AG04450 (cell line): ENCODE data around the gene ZC3H8. TPM values are rescaled to one million over a fixed set of nuclear protein-coding genes. Genes with fewer than 3 reads are reported as not detected.

Experiments used
- CTCF ChIA-PET: fragments of 300-600, 350-600 bp; formaldehyde crosslinking; extraction: SDS; loops from one replicate; lab custom pipeline; 2022; ENCODE audit warnings: antibody characterized with exemption, inconsistent platforms; lab: Charles Lee
- POLR2A ChIA-PET: fragments of 350-600 bp; formaldehyde crosslinking; extraction: SDS; loops from one replicate; lab custom pipeline; 2021; ENCODE audit warnings: antibody characterized with exemption, inconsistent platforms; lab: Yijun Ruan, JAX
- DNase-seq: peaks from one replicate; pipeline ENCODE4 v3.0.0-alpha.2; 2011; ENCODE audit warnings: low read depth, low spot score
- H3K27ac ChIP-seq: one replicate; pipeline ENCODE4 v1.5.1; 2012; ENCODE audit warnings: low read depth, low read length, control low read depth
- H3K27me3 ChIP-seq: one replicate; pipeline ENCODE4 v1.6.0; 2012; ENCODE audit warnings: low read length; ENCODE audit not compliant: control insufficient read depth, insufficient read depth
- H3K4me3 ChIP-seq: 2 replicates; pipeline ENCODE4 v1.5.1; 2011; ENCODE audit warnings: mild to moderate bottlenecking, low read depth, low read length, control low read depth
- H3K9me3 ChIP-seq: 2 replicates; pipeline ENCODE4 v1.5.1; 2012; ENCODE audit warnings: low read length; ENCODE audit not compliant: control insufficient read depth, insufficient read depth
- CTCF ChIP-seq: IDR thresholded peaks from 2 replicates; pipeline ENCODE4 v1.5.1; 2011; ENCODE audit warnings: low read depth, low read length, control low read depth, inconsistent platforms
- polyA minus RNA-seq: library from RNA; depleted of rRNA, polyadenylated mRNA; stranded (reverse); fragments of >200 nt; gene quantifications from 2 replicates; pipeline ENCODE4 v1.2.3, GENCODE V29; 2011; rRNA and poly(A)+ RNA removed
- polyA plus RNA-seq: library from polyadenylated mRNA; depleted of rRNA; stranded (reverse); fragments of >200 nt; gene quantifications from 2 replicates; pipeline ENCODE4 v1.2.3, GENCODE V29; 2011; rRNA removed

The ZC3H8 gene
- polyA plus RNA-seq (2.8 and 4.4 TPM in 2 replicates), polyA minus RNA-seq (0.51 and 0.78 TPM in 2 replicates)

- Histone ChIP-seq H3K27ac (no peak within 1 kb of the TSS), H3K27me3 (no peaks in the 10 kb centered on the region), H3K4me3 (peak within 1 kb of the TSS; percentile 74), H3K9me3 (no peaks in the 10 kb centered on the region)
- DNase-seq: peak; percentile 47
- CTCF ChIA-PET: interaction anchor here (1.0 kb wide), 1 partner anchor 127 kb away, joined by 3 read pairs; no protein-coding TSS in a partner anchor
- POLR2A ChIA-PET: interaction anchor here (0.5 to 0.6 kb wide), 2 partner anchors 179 kb away, joined by 4 to 10 read pairs; partner anchors contain the start of gene RGPD8
- TF ChIP-seq CTCF: no peak
Observed at GRCh38 chr2:112254466-112255240, at the start of gene ZC3H8. TSS of gene ZC3H8 (minus strand) at chr2:112255042. CDS start at chr2:112254981, 61 bp downstream.

GRCh38 chr2:112304298-112304941 is 49.6 kb upstream of the ZC3H8 start:
- H3K27me3 ChIP-seq: no peaks in the 10 kb centered on the region
- H3K9me3 ChIP-seq: no peaks in the 10 kb centered on the region
- TF ChIP-seq CTCF: no peak
- no peak overlapping the region for H3K4me3 ChIP-seq
- H3K27ac ChIP-seq: no peak overlapping the region
- POLR2A ChIA-PET: no interaction called here
- CTCF ChIA-PET: no interaction called here
- no peak for DNase-seq

GRCh38 chr2:112301973-112302372 is 47.1 kb upstream of the ZC3H8 start:
- POLR2A ChIA-PET: no interaction called here
- Histone ChIP-seq H3K27ac (no peak overlapping the region), H3K4me3 (no peak overlapping the region), H3K27me3 (no peaks in the 10 kb centered on the region), H3K9me3 (no peaks in the 10 kb centered on the region)
- no peak for DNase-seq
- CTCF ChIA-PET: no interaction called here
- TF ChIP-seq CTCF: no peak

GRCh38 chr2:112301171-112301584 is 46.3 kb upstream of the ZC3H8 start:
- ChIA-PET CTCF (no interaction called here), POLR2A (no interaction called here)
- Histone ChIP-seq H3K9me3 (no peaks in the 10 kb centered on the region), H3K27ac (no peak overlapping the region), H3K4me3 (no peak overlapping the region), H3K27me3 (no peaks in the 10 kb centered on the region)
- TF ChIP-seq CTCF: no peak
- DNase-seq: no peak

GRCh38 chr2:112296407-112296806 is 41.6 kb upstream of the ZC3H8 start:
- Histone ChIP-seq H3K9me3 (no peaks in the 10 kb centered on the region), H3K27me3 (no peaks in the 10 kb centered on the region), H3K27ac (no peak overlapping the region), H3K4me3 (no peak overlapping the region)
- no peak for TF ChIP-seq CTCF
- CTCF ChIA-PET: no interaction called here
- POLR2A ChIA-PET: no interaction called here
- no peak for DNase-seq
